GM21576 (cell line): Measurements from ENCODE around the gene TRIL.

ENCODE experiments used
- ATAC-seq: cut with Tn5 transposase; IDR thresholded peaks from one replicate; pipeline ENCODE4 v1.9.1; 2021; ENCODE audit warnings: mild to moderate bottlenecking, moderate library complexity; ENCODE audit not compliant: unreplicated experiment

Gene TRIL

DNA sequence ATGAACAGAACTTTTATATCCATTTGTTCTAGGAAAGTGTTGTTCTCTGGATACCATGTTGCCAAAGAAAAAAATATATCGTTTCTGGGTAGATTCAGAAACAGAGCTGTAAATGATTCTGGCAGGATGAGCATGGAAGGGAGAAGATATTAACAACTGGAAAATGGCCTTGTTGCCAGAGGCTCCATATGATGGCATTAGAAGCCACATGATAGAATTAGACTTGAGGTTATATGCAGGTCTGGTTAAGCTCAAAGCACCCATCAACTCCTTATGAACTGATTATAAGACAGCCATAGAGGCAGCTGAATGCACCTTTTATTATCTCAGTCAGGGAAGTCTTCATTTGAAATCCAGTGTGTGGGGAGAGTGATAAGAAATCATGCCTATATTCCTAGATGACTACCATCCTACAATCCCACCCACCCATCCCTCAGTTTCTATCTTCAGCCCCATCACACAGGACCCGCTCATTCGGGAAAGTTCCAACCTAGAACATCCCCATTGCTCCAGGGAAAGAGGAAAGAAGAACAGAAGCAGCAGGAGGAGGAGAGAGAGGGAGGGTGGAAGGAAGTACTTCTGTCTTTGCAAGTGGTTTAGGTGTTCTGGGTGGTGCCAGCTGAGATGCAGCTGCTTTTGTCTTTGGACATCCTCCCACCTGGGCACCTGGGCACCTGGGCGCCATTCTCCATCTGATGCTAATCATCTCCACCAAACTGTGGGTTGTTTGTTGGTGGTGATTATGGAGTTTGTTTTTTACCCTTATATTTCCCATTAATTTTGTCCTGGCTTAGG is 25.5 kb upstream of the TRIL start:
- ATAC-seq, result no peak

DNA sequence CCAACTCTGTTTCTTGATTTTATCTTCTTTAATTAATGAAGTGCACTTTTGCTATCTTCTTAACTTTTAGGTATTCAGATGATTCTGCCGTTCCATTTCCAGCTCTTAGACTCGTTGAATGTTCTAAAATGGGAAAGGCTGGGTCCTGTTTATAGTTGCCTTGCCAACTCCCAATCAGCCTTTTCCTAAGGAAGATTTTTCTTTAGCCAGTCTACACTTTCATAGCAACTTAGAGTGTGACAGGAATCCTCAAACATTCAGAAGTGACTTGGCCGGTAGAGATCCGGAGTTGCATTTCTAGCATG is 23.0 kb upstream of the TRIL start:
- no peak for ATAC-seq

DNA sequence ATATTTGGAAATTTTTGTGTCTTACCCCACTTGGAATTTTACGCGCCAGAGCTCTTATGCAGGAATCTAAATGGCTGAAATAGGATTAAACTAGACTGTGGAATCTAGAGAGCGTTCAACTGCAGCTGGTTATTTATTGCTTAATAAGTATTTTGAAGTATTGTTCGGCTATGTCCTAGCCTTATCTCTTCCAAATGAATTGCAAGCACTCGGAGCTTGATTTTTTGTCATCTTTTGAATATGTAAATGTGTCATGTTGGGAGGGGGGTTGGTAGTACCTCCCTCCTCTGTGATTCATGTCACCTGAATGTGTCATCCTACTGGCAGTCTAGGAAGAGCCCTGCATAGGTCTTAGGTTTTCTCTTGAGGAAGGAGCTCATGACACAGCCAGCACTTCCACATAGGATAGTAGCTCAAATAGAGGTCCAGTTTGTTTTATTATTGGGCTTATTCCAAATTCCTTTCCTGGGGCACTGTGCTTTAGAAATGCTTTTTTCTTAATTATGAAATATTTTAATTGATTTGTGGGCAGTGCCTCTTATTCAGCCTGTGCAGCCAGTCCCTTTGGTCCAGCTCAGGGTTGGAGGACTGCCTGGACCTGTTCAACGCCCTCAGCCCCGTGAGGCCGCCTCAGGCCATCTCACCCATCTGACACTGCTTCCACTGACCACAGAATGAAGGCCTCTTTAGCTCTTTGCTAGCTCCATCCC is 22.5 kb upstream of the TRIL start:
- no peak for ATAC-seq

DNA sequence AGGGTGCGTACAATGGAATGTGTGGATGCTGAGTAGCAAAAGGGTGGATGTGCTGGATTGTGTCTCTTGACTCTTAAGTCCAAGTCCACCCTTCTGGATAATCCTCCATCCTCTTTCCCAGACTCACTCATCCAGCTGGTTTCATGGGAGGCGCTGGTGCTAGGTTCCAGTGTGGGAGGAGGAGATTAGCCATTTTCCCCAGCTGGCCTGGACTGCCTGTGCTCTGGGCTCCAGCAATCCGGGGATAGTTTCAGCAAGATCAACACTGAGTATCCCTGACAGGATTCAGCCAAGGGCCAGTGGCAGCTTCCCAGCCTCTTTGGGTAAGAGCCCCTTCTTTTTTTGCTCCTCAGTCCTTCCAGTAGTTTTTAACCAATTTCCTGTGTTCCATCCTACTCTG is 21.6 kb upstream of the TRIL start:
- ATAC-seq, result no peak

DNA sequence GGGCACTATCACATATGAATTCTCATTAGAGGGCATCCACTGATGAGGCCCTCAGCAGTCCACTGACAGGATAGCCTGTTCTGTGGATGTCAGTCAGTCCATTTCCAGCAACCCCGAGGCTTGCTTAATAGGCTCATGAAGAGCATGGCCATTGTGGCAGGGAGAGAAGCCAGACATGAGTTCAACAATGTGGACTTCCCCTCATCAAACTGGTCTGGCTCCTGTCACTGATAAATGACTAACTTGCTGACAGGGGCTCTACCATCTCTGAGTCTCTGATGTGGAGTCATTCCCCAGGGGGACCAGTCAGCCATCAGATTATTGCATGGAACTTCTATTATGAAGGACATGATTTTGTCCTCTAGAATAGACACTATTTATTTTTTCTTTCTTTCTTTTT is 19.8 kb upstream of the TRIL start:
- ATAC-seq, result no peak

DNA sequence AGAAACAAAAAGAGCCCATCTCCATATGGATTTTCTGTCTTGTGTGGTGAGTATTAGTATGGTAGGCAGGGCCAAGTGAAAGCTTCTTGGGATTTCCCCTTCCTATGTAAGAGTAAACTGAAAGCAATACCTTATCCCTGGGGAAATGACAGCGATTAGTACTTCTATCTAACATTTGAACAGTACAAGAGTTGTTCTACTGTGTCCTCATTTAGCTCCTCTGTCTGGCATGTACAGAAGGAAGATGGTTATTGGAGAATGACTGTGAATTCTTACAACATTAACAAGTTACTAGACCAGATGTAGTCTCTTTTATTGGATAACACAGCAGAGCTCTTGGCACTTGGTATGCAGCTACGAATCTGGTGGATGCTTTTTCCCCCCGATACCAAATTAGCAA is 17.9 kb upstream of the TRIL start:
- ATAC-seq, result no peak

DNA sequence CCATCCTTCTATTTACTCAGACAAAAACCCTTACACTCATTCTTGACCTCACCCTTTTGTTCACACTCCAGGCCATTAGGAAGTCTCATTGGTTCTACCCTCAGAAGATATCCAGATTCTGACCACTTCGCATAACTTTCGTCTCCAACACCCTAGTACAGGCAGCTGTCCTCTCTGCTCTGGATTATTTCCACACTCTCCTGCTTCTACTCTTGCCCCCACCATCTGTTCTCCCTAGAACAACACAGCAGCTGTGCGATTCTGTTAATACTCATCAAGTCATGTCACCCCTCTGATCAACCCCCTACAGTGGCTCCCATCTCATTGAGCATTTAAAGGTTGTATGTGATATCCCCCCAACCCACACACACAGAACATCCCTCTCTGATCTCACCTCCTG is 15.5 kb upstream of the TRIL start:
- no peak for ATAC-seq

DNA sequence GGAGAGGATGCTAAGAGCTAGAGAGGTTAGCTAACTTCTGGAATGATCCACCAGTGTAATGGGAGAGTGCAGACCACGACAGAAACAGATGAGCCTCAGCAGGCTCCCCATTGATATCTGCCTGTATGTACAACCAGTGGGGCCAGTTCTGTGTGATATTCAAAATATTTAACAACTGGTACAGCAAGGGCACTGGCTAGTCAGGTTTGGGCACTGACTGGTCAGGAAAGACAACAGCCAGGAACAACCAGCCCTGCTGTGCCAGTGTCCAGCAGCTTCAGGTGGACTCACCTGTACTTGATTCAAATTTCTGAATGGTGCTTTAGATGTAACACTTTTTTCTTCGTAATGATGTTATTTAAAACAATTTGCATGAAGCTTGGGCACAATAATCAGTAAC is 5.9 kb upstream of the TRIL start:
- ATAC-seq, result no peak

DNA sequence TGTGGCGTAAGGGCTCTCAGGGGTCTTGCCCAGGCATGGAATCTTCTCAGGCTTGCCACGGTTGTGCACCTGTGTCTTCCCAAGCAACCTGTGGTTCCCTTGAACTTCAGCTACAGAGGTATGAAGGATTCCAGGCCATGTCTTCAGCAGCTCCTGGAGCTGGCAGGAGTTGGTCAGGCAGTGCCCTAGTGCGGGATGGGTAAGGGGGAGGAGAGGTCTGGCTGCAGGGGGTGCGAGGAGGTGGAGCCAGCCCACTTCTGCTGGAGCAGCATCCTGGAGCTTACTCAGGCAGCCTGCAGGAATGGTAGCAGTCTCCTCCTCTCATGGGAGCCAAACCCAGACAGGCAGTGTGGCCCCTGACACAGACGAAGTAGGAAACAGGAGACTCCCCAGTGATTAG is 3.8 kb upstream of the TRIL start:
- no peak for ATAC-seq

DNA sequence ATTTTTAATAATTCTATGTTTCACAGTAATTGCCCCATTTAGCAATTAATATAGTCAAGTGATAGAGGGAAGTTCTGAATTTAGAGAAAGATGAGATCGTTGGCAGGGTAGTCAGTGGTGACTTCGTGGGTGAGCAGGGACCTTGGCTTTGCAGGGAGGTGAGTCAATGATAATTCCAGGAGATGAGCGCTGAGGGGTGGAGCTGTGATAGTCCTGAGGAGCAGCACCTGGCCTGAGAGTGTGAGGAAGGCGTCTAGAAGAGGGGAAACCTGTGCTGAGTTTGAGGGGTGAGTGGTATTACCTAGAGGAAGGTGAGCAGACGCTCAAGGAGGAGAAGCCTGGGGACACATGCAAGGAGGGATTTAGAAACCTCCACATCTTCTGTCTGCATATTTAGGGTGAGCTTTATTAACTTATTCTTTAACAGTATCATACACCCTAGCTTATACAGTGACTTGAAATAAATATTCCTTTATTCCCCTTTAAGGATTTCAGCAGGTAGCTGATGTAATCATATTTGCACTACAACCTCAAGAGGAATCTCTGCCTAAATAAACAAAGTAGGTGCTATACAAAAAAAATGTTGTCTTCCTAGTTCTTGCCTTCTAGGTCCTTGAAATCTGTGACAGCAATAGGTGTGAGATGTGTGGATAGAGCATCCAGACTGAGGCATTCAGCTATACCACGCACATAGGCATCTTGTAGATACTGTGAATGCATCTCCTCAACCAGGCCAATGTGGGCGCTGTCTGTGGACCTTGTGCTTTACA is 2.1 kb upstream of the TRIL start:
- no peak for ATAC-seq

DNA sequence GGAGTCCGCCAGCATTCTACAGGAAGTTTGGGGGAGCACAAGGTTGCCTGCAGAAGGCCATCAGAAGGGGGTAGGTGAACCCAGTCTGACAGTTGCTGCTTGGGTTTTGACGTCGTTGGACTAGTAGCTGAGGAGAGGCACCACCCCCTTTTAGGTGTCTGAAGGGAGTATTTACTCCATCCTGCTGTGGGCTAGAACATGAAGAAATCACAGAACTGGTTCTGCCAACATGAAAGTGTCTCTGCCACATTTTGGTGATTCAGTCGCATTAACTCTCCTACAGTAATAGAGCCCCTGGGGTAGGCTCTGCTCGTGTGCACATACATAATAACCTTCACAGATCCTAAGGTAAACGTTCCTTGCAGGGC is 834 bp upstream of the TRIL start:
- no peak for ATAC-seq

DNA sequence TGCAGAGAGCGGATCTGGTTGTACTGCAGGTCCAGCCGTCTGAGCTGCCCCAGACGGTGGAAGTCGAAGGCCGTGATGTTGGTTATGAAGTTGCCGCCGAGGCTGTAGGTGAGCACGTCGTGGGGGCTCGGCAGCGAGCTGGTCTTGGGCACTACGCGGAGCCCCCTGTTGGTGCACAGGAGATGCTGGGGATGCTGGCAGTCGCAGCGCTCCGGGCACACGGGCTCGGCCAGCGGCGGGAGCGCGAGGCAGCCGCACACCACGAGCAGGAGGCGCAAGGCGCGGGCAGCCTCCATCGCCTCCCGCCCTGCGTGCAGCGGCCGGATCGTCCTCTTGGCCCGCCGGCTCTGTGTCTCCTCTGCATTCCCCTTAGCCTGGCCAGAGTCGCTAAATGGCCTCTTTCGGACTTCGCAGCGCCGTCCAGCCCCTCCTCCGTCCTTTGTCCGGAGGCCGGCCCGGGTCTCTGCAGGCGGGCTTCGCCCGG is 337 bp downstream of the TRIL start:
- no peak for ATAC-seq

DNA sequence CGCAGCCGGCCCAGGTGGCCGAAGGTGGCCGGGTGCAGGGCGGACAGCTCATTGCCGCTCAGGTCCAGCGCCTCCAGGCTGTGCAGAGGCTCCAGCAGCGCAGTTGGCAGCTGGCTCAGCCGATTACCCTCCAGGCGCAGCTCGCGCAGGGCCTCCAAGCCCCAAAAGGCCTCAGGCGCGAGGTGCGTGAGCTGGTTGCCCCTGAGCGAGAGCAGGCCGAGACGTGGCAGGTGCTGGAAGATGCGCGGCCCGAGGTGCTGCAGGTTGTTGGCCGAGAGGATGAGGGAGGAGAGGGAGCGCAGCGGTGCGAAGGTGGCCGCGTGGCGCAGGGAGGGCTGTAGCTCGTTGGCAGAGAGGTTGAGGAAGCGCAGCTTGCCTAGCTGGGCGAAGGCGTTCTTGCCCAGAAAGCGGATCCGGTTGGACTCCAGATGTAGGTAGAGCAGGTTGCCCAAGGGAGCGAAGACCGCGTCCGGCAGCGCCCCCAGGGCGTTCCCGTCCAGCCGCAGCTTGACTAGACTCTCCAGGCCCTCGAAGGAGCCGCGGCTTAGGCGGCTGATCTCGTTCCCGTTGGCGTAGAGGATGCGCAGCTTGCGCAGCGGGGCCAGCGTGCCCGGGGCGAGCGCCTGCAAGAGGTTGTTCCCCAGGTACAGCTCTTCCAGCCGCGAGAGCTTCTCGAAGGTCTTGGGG is 923 bp downstream of the TRIL start:
- ATAC-seq, result no peak

DNA sequence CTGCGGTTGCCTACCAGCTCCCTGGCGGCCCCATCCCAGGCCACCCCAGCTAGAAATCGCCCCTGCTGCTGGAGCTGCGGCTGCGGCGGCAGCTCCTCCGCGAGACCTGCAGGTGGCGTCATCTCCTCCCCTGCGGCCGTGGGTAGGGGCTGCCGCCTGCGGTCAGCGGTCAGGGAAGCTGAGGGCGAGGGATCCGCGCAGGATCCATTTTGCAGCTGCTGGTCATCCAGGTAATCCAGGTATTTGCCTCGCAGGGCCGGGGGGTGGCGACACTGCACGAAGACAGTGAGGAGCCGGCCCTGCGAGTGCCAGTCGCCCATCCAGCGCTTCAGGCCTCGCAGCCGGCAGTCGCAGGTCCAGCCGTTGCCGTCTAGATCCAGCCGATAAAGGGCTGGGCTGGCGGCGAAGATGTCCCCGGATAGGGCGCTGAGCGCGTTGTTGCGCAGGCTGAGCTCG is 1.5 kb downstream of the TRIL start:
- ATAC-seq, result no peak

DNA sequence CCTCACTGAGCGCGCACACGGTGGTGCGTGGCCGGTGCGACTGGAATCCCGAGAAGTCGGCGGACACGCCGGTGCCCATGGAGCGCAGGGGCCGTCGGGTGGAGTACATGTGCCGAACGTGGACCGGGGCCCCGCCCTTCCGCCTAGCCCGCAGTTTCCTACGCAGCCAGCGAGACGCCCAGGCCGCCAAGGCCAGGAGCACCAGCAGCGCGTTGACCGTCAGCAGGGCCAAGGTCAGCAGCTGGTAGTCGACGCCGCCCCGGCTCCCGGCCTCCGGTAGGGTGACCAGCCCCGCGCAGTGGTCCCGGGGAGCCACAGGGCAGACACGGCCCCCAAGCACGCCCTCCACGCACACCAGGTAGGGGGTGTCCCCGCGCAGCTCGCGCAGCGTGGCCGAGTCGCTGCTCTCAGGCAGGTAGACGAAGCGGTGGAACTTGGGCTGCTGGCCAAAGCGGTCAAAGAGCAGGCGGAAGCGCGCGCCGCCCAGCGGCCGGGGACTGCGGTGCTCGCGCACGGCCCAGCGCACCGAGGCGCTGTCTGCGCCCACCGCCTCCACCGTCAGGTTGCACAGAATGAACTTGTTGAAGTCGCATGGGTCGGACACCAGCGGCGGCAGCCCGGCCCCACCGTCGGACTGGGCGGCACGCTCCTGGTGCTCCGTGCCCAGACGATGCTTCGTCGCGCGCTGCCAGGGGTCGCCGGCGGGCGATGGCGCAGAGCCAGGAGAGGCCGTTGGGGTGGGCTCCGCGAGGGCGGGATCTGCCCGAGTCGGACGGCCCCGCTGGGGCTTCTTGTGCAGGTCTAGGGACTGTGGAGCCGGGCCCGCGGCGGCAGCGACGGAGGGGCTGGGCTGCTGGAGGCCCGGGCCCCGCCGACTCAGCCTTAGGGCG is 2.2 kb downstream of the TRIL start:
- no peak for ATAC-seq

DNA sequence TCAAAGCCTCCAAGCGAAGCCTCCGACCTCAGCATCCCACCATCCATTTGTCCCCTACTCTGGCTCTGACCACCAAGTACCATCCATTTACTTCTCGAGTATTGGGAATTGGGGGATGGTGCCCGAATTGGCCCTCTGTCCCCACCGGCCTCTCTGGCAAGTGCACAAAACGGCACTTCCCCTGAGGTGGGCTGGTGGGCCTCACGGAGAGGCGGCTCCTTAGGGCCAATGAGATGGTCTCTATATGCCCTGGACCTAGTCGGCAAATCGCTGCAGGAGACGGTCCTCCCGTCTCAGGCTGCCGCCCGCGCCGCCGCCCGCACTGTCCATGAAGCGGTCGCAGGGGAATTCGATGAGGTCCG is 2.8 kb downstream of the TRIL start:
- ATAC-seq, result no peak

DNA sequence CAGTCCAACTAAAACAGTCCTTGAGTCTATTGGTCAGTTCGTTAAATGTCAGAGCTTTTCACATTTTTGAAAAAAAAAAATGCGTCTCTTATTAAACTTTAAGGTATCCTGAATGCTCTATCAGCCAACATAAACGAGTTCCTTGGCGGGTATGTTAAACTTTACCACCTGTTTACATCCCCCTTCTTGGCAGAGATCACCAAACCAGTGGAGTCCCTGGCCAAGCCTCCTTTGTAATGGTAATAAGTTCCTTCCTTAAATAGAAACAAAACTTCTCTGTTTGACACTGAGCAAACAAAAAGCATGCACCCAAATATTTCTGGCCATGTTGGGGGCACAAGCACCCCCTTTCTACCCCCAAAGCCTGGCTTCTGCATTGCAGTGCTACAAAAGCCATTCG is 3.2 kb downstream of the TRIL start:
- no peak for ATAC-seq

DNA sequence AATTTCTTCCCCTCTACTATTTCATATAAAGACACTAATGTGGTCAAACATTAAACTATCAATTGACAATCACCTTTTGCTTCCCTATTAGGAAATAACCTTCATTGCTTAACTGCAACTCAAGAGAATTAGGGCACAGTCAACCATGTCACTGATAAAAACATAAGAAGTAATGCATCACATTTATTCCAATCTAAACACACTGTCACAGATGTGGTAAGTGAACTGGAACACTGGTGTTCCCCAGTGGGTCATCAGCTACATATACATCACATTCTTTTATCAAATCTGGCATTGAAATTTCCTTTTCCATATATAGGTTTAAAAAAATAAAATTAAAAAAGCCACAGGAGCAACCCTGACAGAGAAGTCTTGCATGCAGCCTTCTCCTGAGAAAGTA is 3.7 kb downstream of the TRIL start:
- no peak for ATAC-seq

DNA sequence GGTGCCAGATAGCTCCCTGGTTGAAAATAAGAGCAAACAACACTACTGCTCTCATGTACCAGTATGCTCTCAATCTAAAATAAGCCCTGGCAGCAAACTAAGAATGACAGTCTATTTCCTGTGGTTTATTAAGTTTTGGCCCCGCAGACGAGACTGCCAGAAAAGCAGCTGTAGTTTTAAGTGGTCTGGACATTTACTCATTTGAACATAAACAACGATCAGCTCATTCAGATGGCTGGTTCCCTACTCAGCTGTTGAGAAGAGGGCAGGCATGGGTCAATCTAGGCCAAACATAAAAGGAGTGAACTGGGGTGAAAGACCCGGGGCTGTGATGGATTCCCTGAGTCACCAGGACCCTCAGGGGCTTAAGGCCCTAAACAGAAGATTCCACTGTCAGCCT is 4.5 kb downstream of the TRIL start:
- no peak for ATAC-seq

DNA sequence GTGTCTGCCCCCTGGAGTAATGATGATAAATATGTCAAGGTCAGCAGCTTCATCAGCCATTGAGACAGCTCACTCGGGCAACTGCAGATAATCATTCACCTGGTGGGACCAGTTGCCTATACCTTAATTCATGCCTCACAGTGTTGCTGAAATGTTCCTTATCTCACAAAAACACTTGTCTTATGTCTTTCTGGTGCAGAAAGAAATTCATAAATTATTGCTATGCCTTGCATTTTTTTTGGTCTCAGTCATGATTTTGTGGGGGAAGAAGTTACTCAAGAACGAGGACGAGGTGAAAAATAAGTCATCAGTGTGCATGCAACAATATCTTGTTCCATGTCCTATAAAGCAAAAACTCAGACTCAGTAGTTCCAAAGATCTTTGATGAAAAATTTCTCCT is 16.0 kb downstream of the TRIL start:
- no peak for ATAC-seq
